ENCODE results near the gene HGF. TPM values are rescaled to one million over a fixed set of nuclear protein-coding genes. Genes with fewer than 3 reads are reported as not detected.

HGF gene
- total and polyA plus RNA-seq, 10 of the 15 experiments (the other 5 are each of a cell fraction or from before 2014, with no cell fraction given): 0.10 to 1.7 (median 0.99) TPM

DNA sequence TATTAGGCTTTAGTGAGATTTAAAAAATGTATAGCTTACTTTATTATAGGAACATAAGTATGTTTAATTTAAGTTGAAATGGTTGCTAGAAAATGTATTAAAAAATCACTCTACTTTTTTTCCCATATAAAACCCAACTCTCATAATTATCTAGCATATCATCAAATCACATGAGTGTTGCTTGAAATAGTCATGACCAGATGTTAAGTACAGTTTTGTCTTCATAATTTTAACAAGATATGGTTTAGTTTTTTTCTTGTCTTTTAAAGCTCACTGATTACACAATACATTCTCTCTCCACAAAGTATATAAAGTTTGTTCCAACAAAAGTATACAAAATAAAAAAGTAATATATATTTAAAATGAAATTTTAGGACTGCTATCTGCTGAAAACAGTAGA, 82.8 kb downstream of the HGF start:
- no peak for FAIRE-seq
- no peak for TF ChIP-seq YBX1 (IDR thresholded peaks at IDR 0.05)
- TF ChIP-seq FOXM1 (IDR thresholded peaks at IDR 0.05; ENCODE audit: low read depth, low read length): no peak
- TF ChIP-seq SKIL (IDR thresholded peaks at IDR 0.05; ENCODE audit: low read depth, poor library complexity, severe bottlenecking): no peak
- TF ChIP-seq, protein P1, sequence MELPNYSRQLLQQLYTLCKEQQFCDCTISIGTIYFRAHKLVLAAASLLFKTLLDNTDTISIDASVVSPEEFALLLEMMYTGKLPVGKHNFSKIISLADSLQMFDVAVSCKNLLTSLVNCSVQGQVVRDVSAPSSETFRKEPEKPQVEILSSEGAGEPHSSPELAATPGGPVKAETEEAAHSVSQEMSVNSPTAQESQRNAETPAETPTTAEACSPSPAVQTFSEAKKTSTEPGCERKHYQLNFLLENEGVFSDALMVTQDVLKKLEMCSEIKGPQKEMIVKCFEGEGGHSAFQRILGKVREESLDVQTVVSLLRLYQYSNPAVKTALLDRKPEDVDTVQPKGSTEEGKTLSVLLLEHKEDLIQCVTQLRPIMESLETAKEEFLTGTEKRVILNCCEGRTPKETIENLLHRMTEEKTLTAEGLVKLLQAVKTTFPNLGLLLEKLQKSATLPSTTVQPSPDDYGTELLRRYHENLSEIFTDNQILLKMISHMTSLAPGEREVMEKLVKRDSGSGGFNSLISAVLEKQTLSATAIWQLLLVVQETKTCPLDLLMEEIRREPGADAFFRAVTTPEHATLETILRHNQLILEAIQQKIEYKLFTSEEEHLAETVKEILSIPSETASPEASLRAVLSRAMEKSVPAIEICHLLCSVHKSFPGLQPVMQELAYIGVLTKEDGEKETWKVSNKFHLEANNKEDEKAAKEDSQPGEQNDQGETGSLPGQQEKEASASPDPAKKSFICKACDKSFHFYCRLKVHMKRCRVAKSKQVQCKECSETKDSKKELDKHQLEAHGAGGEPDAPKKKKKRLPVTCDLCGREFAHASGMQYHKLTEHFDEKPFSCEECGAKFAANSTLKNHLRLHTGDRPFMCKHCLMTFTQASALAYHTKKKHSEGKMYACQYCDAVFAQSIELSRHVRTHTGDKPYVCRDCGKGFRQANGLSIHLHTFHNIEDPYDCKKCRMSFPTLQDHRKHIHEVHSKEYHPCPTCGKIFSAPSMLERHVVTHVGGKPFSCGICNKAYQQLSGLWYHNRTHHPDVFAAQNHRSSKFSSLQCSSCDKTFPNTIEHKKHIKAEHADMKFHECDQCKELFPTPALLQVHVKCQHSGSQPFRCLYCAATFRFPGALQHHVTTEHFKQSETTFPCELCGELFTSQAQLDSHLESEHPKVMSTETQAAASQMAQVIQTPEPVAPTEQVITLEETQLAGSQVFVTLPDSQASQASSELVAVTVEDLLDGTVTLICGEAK (IDR thresholded peaks at IDR 0.05; ENCODE audit: borderline replicate concordance): no peak
- no peak for TF ChIP-seq ATF2 (IDR thresholded peaks at IDR 0.05; ENCODE audit: low read length)
- no peak for TF ChIP-seq ZNF384 (IDR thresholded peaks at IDR 0.05; ENCODE audit: borderline replicate concordance, low read depth, low read length)
- no peak for TF ChIP-seq ETV6 (conservative IDR thresholded peaks at IDR 0.05 in 1 of 2, IDR thresholded peaks at IDR 0.05 in 1 of 2; ENCODE audit: borderline replicate concordance in 1 of 2, low read depth in 1 of 2)
- no peak for TF ChIP-seq JUND (IDR thresholded peaks at IDR 0.05; ENCODE audit: low read depth, low read length)
- TF ChIP-seq FOS (IDR thresholded peaks at IDR 0.05; ENCODE audit: borderline replicate concordance, extremely low read depth, insufficient read length): no peak
- TF ChIP-seq RAD21 (IDR thresholded peaks at IDR 0.05; ENCODE audit: insufficient read depth, low read depth, low read length): no peak
- no peak for TF ChIP-seq EZH2 (IDR thresholded peaks at IDR 0.05; ENCODE audit: borderline replicate concordance, control insufficient read depth, low read depth, low read length)
- TF ChIP-seq TARDBP (IDR thresholded peaks at IDR 0.05; ENCODE audit: borderline replicate concordance): no peak
- no peak for TF ChIP-seq USF1 (IDR thresholded peaks at IDR 0.05; ENCODE audit: borderline replicate concordance, extremely low read length, insufficient read depth, low read depth, low read length)
- no peak for TF ChIP-seq MEF2B (IDR thresholded peaks at IDR 0.05; ENCODE audit: partially characterized antibody, poor library complexity, severe bottlenecking)
- no peak for TF ChIP-seq POU2F2 (IDR thresholded peaks at IDR 0.05; ENCODE audit: borderline replicate concordance, low read depth, low read length)
- TF ChIP-seq TCF12 (IDR thresholded peaks at IDR 0.05; ENCODE audit: low read depth, low read length): no peak

More for the DNA sequence above, 82.8 kb downstream of the HGF start:
- POLR2A ChIA-PET: no interaction called here
- Histone ChIP-seq H4K20me1 (ENCODE audit: control insufficient read depth, insufficient read depth) (no peaks in the 10 kb centered on the region), H3K4me1 (ENCODE audit: control insufficient read depth, insufficient read depth, low read length) (no peaks in the 10 kb centered on the region), H3K79me2 (ENCODE audit: control insufficient read depth, insufficient read depth, low read length) (no peaks in the 10 kb centered on the region), H3K4me2 (ENCODE audit: control insufficient read depth, insufficient read depth) (no peak overlapping the region), H3K27me3 (replicated peaks in 1 of 2; ENCODE audit: control insufficient read depth in 2 of 2, insufficient read depth in 2 of 2, low read length in 1 of 2) (no peaks in the 10 kb centered on the region), H3K9ac (ENCODE audit: control insufficient read depth, insufficient read depth, low read length) (no peak overlapping the region), H2AFZ (ENCODE audit: control insufficient read depth, low read depth, low read length) (no peak overlapping the region), H3K9me3 (replicated peaks; ENCODE audit: control insufficient read depth, insufficient read depth, low read length) (no peaks in the 10 kb centered on the region), H3K4me3 (no peak overlapping the region), H3K36me3 (ENCODE audit: control insufficient read depth in 2 of 2, insufficient read depth in 2 of 2, low read length in 1 of 2) (no peaks in the 10 kb centered on the region), H3K27ac (ENCODE audit: control insufficient read depth, insufficient read depth) (no peak overlapping the region)
- ATAC-seq (no peak), DNase-seq (ENCODE audit: low read depth, low spot score) (no peak)
- BruUV-seq (replicated peaks): no TSS peak
- RAD21 ChIA-PET (ENCODE audit: unreplicated experiment): no interaction called here
- SMC1A ChIA-PET (ENCODE audit: uncharacterized antibody, unreplicated experiment): interaction anchor here (0.9 to 2.0 kb wide), 4 partner anchors 10 to 318 kb away, joined by 3 to 7 read pairs (median 4); no protein-coding TSS in a partner anchor
- CTCF ChIA-PET: interaction anchor here (1.0 to 1.2 kb wide), 3 partner anchors 10 to 918 kb away, joined by 3 to 4 read pairs (median 3); no protein-coding TSS in a partner anchor
- in situ Hi-C loops (cut with MboI) (no loop called here), intact Hi-C loops (cut with micrococcal nuclease; ENCODE audit: unreplicated experiment) (no loop called here)

Data from GM12878 (cell line).